Inferior parietal cortex (tissue), 1 donor: ENCODE results near the gene C11orf86.
"Not testable (repeated sequence)": the region's sequence is repeated elsewhere in the genome, so short reads cannot be mapped to it uniquely, and the experiment has no call there.

Source experiments
- DNase-seq: peaks from one replicate; pipeline ENCODE4 v3.0.0-alpha.2; 2016; ENCODE audit errors: extremely low spot score

C11orf86 gene

GRCh38 chr11:66974724-66975404 is at the start of gene C11orf86:
TSS of gene C11orf86 (plus strand) at chr11:66975304. CDS start at chr11:66975363, 59 bp downstream.
- DNase-seq = no peak

GRCh38 chr11:66929753-66930152 is 45.4 kb upstream of the C11orf86 start:
- DNase-seq = no peak

- DNase-seq = no peak
Observed at GRCh38 chr11:66932543-66932942, 42.6 kb upstream of the C11orf86 start.

GRCh38 chr11:66933531-66933930 is 41.6 kb upstream of the C11orf86 start:
- DNase-seq = no peak

GRCh38 chr11:66934950-66935779 is 39.9 kb upstream of the C11orf86 start:
- DNase-seq = no peak

- no peak for DNase-seq
Observed at GRCh38 chr11:66936311-66936711, 38.8 kb upstream of the C11orf86 start.

- DNase-seq = no peak
Observed at GRCh38 chr11:66937193-66937733, 37.8 kb upstream of the C11orf86 start.

GRCh38 chr11:66938582-66939135 is 36.4 kb upstream of the C11orf86 start:
- no peak for DNase-seq

- no peak for DNase-seq
Observed at GRCh38 chr11:66950112-66950535, 25.0 kb upstream of the C11orf86 start.

GRCh38 chr11:66951135-66951534 is 24.0 kb upstream of the C11orf86 start:
- no peak for DNase-seq

GRCh38 chr11:66951927-66952337 is 23.2 kb upstream of the C11orf86 start:
- no peak for DNase-seq

- DNase-seq = no peak
Observed at GRCh38 chr11:66953081-66953833, 21.8 kb upstream of the C11orf86 start.

- DNase-seq = peak; percentile 8
Observed at GRCh38 chr11:66956689-66957290, 18.3 kb upstream of the C11orf86 start.

GRCh38 chr11:66957971-66958231 is 17.2 kb upstream of the C11orf86 start:
- DNase-seq = no peak

- peak; percentile 98 for DNase-seq
Observed at GRCh38 chr11:66958232-66958955, 16.7 kb upstream of the C11orf86 start, which contains the start of gene PC. TSS of gene PC (minus strand) at chr11:66958383. CDS start at chr11:66872159, 86,224 bp downstream.

- DNase-seq = no peak
Observed at GRCh38 chr11:66958956-66959274, 16.2 kb upstream of the C11orf86 start.

GRCh38 chr11:66961691-66962213 is 13.4 kb upstream of the C11orf86 start:
- not testable (repeated sequence) for DNase-seq

- DNase-seq = no peak
Observed at GRCh38 chr11:66962247-66962646, 12.9 kb upstream of the C11orf86 start.

GRCh38 chr11:66962801-66963200 is 12.3 kb upstream of the C11orf86 start:
- DNase-seq = no peak

GRCh38 chr11:66964495-66964894 is 10.6 kb upstream of the C11orf86 start:
- no peak for DNase-seq

GRCh38 chr11:66966351-66966750 is 8.8 kb upstream of the C11orf86 start:
- no peak for DNase-seq
